Immature natural killer cell (primary cell): ENCODE measurements around the gene TSEN15. TPM values are rescaled to one million over a fixed set of nuclear protein-coding genes. Genes with fewer than 3 reads are reported as not detected.

Experiments
- DNase-seq, 3 donors: peaks; one replicate each; pipeline ENCODE4 v3.0.0; 2022; ENCODE audit warnings: mixed read lengths in 1 of 3
- H3K27ac Mint-ChIP-seq, 6 donors: one replicate each; pipeline ENCODE4 v1.8.0; 2020; ENCODE audit warnings: mixed read lengths in 6 of 6, mild to moderate bottlenecking in 5 of 6, inconsistent platforms in 4 of 6, moderate library complexity in 3 of 6
- H3K27me3 Mint-ChIP-seq, 3 donors: one replicate each; pipeline ENCODE4 v1.8.0; 2020 to 2021; ENCODE audit warnings: low read depth in 3 of 3, mild to moderate bottlenecking in 3 of 3, mixed read lengths in 3 of 3, moderate library complexity in 3 of 3, inconsistent platforms in 1 of 3
- H3K36me3 Mint-ChIP-seq, 3 donors: one replicate each; pipeline ENCODE4 v1.8.0; 2020; ENCODE audit warnings: mixed read lengths in 3 of 3, inconsistent platforms in 2 of 3, mild to moderate bottlenecking in 2 of 3
- H3K4me1 Mint-ChIP-seq, 2 donors: one replicate each; pipeline ENCODE4 v1.8.0; 2020; ENCODE audit warnings: inconsistent platforms in 2 of 2, mild to moderate bottlenecking in 2 of 2, mixed read lengths in 2 of 2, moderate library complexity in 1 of 2
- H3K4me3 Mint-ChIP-seq, 5 donors: one replicate each; pipeline ENCODE4 v1.8.0; 2020; ENCODE audit warnings: mild to moderate bottlenecking in 5 of 5, mixed read lengths in 5 of 5, inconsistent platforms in 3 of 5, moderate library complexity in 3 of 5
- H3K9me3 Mint-ChIP-seq, 6 donors: one replicate each; pipeline ENCODE4 v1.8.0; 2020; ENCODE audit warnings: mild to moderate bottlenecking in 6 of 6, mixed read lengths in 6 of 6, inconsistent platforms in 4 of 6, moderate library complexity in 3 of 6
- polyA plus RNA-seq, 3 donors: library from polyadenylated mRNA; unstranded; fragments of 300-500 nt; fragmentation: Illumina TruSeq; gene quantifications; one replicate each; pipeline ENCODE4 v1.2.3, GENCODE V29; 2021

Gene TSEN15
- polyA plus RNA-seq, 3 donors from 2014 or later: 83.2 to 94.4 (median 87.9) TPM

- peaks cover 0 to 8% (median 5%) of the 10 kb centered on the region in 6 donors for H3K9me3 Mint-ChIP-seq
- peak overlapping the region; percentile 37 to 57 (median 46) for H3K4me3 Mint-ChIP-seq
- peaks cover 0 to 10% (median 3%) of the 10 kb centered on the region in 3 donors for H3K27me3 Mint-ChIP-seq
- peaks cover 12 to 28% (median 19%) of the 10 kb centered on the region in 3 donors for H3K36me3 Mint-ChIP-seq
- DNase-seq: peak; percentile 27 to 49 (median 28)
- peaks cover 19 to 27% of the 10 kb centered on the region in 2 donors for H3K4me1 Mint-ChIP-seq
- H3K27ac Mint-ChIP-seq: peak overlapping the region; percentile 5 to 86 (median 81)
Observed at GRCh38 chr1:184110272-184111204, 59.0 kb downstream of the TSEN15 start.

GRCh38 chr1:184112176-184112948 lies 60.8 kb downstream of the TSEN15 start:
- Mint-ChIP-seq H3K27ac (peak overlapping the region in 2 of 6 donors; percentile 37 to 57), H3K4me3 (no peak overlapping the region), H3K9me3 (no peaks in the 10 kb centered on the region)

GRCh38 chr1:184113251-184113650 lies 61.7 kb downstream of the TSEN15 start:
- no peak overlapping the region for H3K4me3 Mint-ChIP-seq
- H3K27me3 Mint-ChIP-seq: peaks cover 0 to 10% (median 3%) of the 10 kb centered on the region in 3 donors
- peaks cover 3 to 5% (median 3%) of the 10 kb centered on the region in 3 donors for H3K36me3 Mint-ChIP-seq
- no peaks in the 10 kb centered on the region for H3K9me3 Mint-ChIP-seq
- H3K4me1 Mint-ChIP-seq: peaks cover 19 to 27% of the 10 kb centered on the region in 2 donors
- no peak for DNase-seq
- peak overlapping the region in 2 of 6 donors; percentile 3 to 5 for H3K27ac Mint-ChIP-seq

More at GRCh38 chr1:184112176-184112948, 60.8 kb downstream of the TSEN15 start:
- Mint-ChIP-seq H3K36me3 (peaks cover 3 to 11% (median 9%) of the 10 kb centered on the region in 3 donors), H3K27me3 (peaks cover 0 to 10% (median 3%) of the 10 kb centered on the region in 3 donors), H3K4me1 (peaks cover 19 to 27% of the 10 kb centered on the region in 2 donors)
- no peak for DNase-seq

- Mint-ChIP-seq H3K4me1 (peaks cover 15 to 18% of the 10 kb centered on the region in 2 donors), H3K27ac (peak overlapping the region in 1 of 6 donors; percentile 1), H3K36me3 (peaks cover 3 to 11% (median 10%) of the 10 kb centered on the region in 3 donors), H3K27me3 (peaks cover 0 to 10% (median 3%) of the 10 kb centered on the region in 3 donors), H3K9me3 (no peaks in the 10 kb centered on the region), H3K4me3 (no peak overlapping the region)
- DNase-seq: no peak
Observed at GRCh38 chr1:184114818-184115398, 63.4 kb downstream of the TSEN15 start.

- H3K36me3 Mint-ChIP-seq: peaks cover 10 to 21% (median 21%) of the 10 kb centered on the region in 3 donors
- H3K4me1 Mint-ChIP-seq: peaks cover 2 to 4% of the 10 kb centered on the region in 2 donors
- no peaks in the 10 kb centered on the region for H3K9me3 Mint-ChIP-seq
- DNase-seq: no peak
- H3K27me3 Mint-ChIP-seq: no peaks in the 10 kb centered on the region
- no peak overlapping the region for H3K4me3 Mint-ChIP-seq
- no peak overlapping the region for H3K27ac Mint-ChIP-seq
Observed at GRCh38 chr1:184116287-184116686, 64.8 kb downstream of the TSEN15 start.

- DNase-seq: no peak
- Mint-ChIP-seq H3K27me3 (no peaks in the 10 kb centered on the region), H3K4me3 (no peak overlapping the region), H3K27ac (no peak overlapping the region), H3K9me3 (no peaks in the 10 kb centered on the region), H3K4me1 (no peaks in the 10 kb centered on the region), H3K36me3 (peaks cover 18 to 31% (median 31%) of the 10 kb centered on the region in 3 donors)
Observed at GRCh38 chr1:184118046-184118445, 66.5 kb downstream of the TSEN15 start.

Other genes starting within 250 kb of the TSEN15 start
- gene RGL1, start 246.6 kb upstream of the TSEN15 start, polyA plus RNA-seq: under 1 TPM in 2 of 3 donors, not detected in 1; 0.09 to 0.20 TPM
- 10 to 100 TPM in 1 of 3 donors, 1 to 10 TPM in 2; 1.2 to 13.0 (median 9.0) TPM for gene COLGALT2, start 14.0 kb upstream of the TSEN15 start, polyA plus RNA-seq